ENCODE data around the gene COL8A2. TPM values are rescaled to one million over a fixed set of nuclear protein-coding genes. Genes with fewer than 3 reads are reported as not detected.
A peak's percentile ranks its signal among the peaks of the same experiment; 100 is the strongest.
"Not testable (repeated sequence)": the region's sequence is repeated elsewhere in the genome, so short reads cannot be mapped to it uniquely, and the experiment has no call there.

COL8A2 gene
- total and polyA plus RNA-seq, 2 experiments from 2014 or later = 3.2 to 30.5 TPM

DNA sequence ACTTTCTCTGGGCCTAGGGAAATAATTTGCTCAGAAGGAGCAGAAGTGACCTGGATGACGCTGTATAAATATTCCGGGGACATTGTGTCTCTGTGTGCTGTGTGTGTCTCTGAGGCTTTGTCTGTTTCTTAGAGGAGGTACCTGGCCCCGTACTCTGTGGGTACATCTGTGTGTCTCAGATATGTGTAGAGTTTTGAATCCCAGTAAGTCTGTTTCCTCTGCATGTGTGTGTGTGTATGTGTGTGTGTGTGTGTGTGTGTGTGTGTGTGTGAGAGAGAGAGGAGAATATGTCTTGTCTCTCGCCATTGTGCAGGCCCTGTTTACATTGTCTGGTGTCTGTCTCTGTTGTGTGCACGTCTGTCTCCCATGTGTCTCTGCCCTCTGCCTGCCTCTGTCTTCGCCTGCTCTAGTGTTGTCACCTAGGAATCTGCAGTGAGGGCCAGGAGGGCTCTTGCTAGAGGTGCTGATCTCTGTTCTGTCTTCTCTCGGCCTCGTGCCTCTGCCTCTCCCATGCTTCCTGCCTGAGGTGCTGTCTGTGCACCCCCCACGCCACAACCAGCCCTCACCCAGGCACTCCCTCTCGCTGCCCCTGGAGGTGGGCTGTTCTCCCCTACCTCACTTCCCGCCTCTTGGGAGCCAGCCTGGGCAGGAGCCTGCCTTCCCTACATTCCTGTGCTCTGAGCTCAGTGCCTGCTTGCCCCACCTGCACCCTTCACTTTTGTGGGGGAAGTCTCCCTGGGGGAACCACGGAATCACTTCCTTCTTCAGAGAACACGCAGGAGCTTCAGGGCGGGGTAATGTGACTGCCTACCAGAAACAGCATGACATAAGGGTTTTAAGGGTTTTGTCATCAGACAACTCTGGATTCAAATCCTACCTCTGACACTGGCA lies 36.9 kb upstream of the COL8A2 start:
- Histone ChIP-seq H3K4me2 (ENCODE audit: unreplicated experiment) (peak overlapping the region; percentile 75), H2AFZ (no peak overlapping the region), H3F3A (ENCODE audit: insufficient read depth) (peaks cover 52% of the 10 kb centered on the region), H3K36me3 (ENCODE audit: low read depth) (0 out of 2 replicates have a peak, but pooled peaks cover 2% of the 10 kb centered on the region), H3K27ac (peak overlapping the region; percentile 95), H3K79me2 (ENCODE audit: insufficient read depth) (peaks cover 100% of the 10 kb centered on the region), H3K4me3 (peak overlapping the region; percentile 70), H3K9me3 (ENCODE audit: low read depth) (no peaks in the 10 kb centered on the region), H3K9ac (peak overlapping the region; percentile 80), H3K9me2 (ENCODE audit: insufficient read depth) (no peaks in the 10 kb centered on the region), H4K20me1 (ENCODE audit: insufficient read depth) (peaks cover 14% of the 10 kb centered on the region), H3K4me1 (ENCODE audit: insufficient read depth) (peaks cover 79% of the 10 kb centered on the region), H3K27me3 (replicated peaks; ENCODE audit: insufficient read depth) (no peaks in the 10 kb centered on the region)
- 14 to 20% methylated on average over 14 of the region's 14 CpGs for WGBS, 2 experiments (ENCODE audit: low coverage in 1 of 2, low lambda C conversion rate in 2 of 2, missing lambda C conversion rate in 2 of 2)
- peak; percentile 62 for DNase-seq
- in situ Hi-C loops (cut with MboI) = no loop called here
- TF ChIP-seq EZH2 (IDR thresholded peaks at IDR 0.05; ENCODE audit: insufficient read depth, poor library complexity, severe bottlenecking) (no peak), EZH2phosphoT487 (IDR thresholded peaks at IDR 0.05; ENCODE audit: insufficient read depth, low read depth) (no peak)

DNA sequence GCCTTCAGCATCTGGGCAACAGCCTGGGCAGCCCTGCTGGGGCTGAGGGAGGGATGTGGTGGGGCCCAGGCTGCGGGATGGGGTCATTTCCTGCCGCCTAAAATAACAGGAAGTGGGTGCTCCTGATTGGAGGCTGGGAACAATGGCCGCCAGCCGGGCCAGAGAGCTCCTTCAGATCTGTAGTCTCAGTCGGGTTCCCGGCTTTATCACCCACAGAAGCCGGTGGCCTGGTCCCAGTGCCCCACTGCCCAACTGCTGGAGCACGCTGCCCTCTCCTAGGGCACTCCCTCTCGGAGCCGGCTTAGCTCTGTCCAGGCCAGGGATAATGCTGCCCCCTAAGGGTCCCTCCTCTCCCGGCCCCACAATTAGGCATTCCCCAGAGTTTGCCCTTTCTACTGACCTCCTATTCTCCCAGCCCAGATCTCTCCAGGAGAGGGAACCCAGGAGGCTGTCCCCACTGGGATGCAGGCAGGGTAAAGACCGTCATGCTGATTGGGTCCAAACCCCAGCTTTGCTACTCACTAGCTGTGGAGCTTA lies 36.0 kb upstream of the COL8A2 start:
- in situ Hi-C loops (cut with MboI) = no loop called here
- H3K4me2 ChIP-seq (ENCODE audit: unreplicated experiment) = peak overlapping the region; percentile 75
- DNase-seq = peak; percentile 83
- peak overlapping the region; percentile 35; the same call in 1 of the 2 replicates for H2AFZ ChIP-seq
- H3K27ac ChIP-seq = peak overlapping the region; percentile 95
- H3K4me3 ChIP-seq = peak overlapping the region; percentile 70
- H3K9me2 ChIP-seq (ENCODE audit: insufficient read depth) = no peaks in the 10 kb centered on the region
- 0 out of 2 replicates have a peak, but pooled peaks cover 2% of the 10 kb centered on the region for H3K36me3 ChIP-seq (ENCODE audit: low read depth)
- TF ChIP-seq EZH2phosphoT487 (IDR thresholded peaks at IDR 0.05; ENCODE audit: insufficient read depth, low read depth) = no peak
- no peak for TF ChIP-seq EZH2 (IDR thresholded peaks at IDR 0.05; ENCODE audit: insufficient read depth, poor library complexity, severe bottlenecking)
- peaks cover 43% of the 10 kb centered on the region for H3F3A ChIP-seq (ENCODE audit: insufficient read depth)
- 1 to 3% methylated on average over 12 of the region's 12 CpGs for WGBS, 2 experiments (ENCODE audit: low coverage in 1 of 2, low lambda C conversion rate in 2 of 2, missing lambda C conversion rate in 2 of 2)
- no peaks in the 10 kb centered on the region for H3K9me3 ChIP-seq (ENCODE audit: low read depth)
- peaks cover 100% of the 10 kb centered on the region for H3K79me2 ChIP-seq (ENCODE audit: insufficient read depth)
- H3K9ac ChIP-seq = peak overlapping the region; percentile 80
- H3K4me1 ChIP-seq (ENCODE audit: insufficient read depth) = peaks cover 70% of the 10 kb centered on the region
- H3K27me3 ChIP-seq (replicated peaks; ENCODE audit: insufficient read depth) = no peaks in the 10 kb centered on the region
- peaks cover 14% of the 10 kb centered on the region for H4K20me1 ChIP-seq (ENCODE audit: insufficient read depth)

DNA sequence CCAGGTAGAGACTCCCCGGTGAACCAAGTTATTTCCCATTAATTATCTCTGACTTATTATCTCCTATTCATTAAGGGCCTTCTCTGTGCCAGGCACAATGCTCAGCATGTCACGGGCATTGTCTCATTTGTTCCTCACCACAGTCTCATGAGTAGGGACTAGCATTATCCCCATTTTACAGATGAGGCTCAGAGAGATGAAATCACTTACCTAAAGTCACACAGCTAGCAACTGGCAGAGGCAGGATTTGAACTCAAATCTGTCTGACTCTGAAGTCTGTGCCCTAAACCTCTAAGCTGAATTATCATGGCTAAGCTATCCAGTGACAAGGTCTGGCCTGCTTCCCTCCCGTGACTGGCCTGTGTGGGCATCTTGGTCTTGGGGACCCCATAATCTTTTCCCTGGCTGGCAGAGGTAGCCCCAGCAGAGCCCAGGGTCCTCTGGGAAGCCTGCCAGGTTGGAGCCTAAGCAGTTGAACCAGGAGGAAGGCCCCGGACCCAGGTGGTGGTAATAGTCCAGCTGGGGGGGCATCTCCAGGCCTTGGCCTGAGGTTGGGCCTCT lies 35.4 kb upstream of the COL8A2 start:
- H3F3A ChIP-seq (ENCODE audit: insufficient read depth) = peaks cover 40% of the 10 kb centered on the region
- no peaks in the 10 kb centered on the region for H3K9me3 ChIP-seq (ENCODE audit: low read depth)
- H3K79me2 ChIP-seq (ENCODE audit: insufficient read depth) = peaks cover 97% of the 10 kb centered on the region
- H4K20me1 ChIP-seq (ENCODE audit: insufficient read depth) = peaks cover 14% of the 10 kb centered on the region
- no peaks in the 10 kb centered on the region for H3K27me3 ChIP-seq (replicated peaks; ENCODE audit: insufficient read depth)
- peak overlapping the region; percentile 75 for H3K4me2 ChIP-seq (ENCODE audit: unreplicated experiment)
- peak overlapping the region; percentile 70 for H3K4me3 ChIP-seq
- H3K36me3 ChIP-seq (ENCODE audit: low read depth) = 0 out of 2 replicates have a peak, but pooled peaks cover 2% of the 10 kb centered on the region
- H3K4me1 ChIP-seq (ENCODE audit: insufficient read depth) = peaks cover 64% of the 10 kb centered on the region
- 24 to 37% methylated on average over 4 of the region's 4 CpGs for WGBS, 2 experiments (ENCODE audit: low coverage in 1 of 2, low lambda C conversion rate in 2 of 2, missing lambda C conversion rate in 2 of 2)
- TF ChIP-seq EZH2phosphoT487 (IDR thresholded peaks at IDR 0.05; ENCODE audit: insufficient read depth, low read depth) (no peak), EZH2 (IDR thresholded peaks at IDR 0.05; ENCODE audit: insufficient read depth, poor library complexity, severe bottlenecking) (no peak)
- no peak for DNase-seq
- no peak overlapping the region for H2AFZ ChIP-seq
- in situ Hi-C loops (cut with MboI) = no loop called here
- peak overlapping the region; percentile 95 for H3K27ac ChIP-seq
- no peaks in the 10 kb centered on the region for H3K9me2 ChIP-seq (ENCODE audit: insufficient read depth)
- peak overlapping the region; percentile 80 for H3K9ac ChIP-seq

DNA sequence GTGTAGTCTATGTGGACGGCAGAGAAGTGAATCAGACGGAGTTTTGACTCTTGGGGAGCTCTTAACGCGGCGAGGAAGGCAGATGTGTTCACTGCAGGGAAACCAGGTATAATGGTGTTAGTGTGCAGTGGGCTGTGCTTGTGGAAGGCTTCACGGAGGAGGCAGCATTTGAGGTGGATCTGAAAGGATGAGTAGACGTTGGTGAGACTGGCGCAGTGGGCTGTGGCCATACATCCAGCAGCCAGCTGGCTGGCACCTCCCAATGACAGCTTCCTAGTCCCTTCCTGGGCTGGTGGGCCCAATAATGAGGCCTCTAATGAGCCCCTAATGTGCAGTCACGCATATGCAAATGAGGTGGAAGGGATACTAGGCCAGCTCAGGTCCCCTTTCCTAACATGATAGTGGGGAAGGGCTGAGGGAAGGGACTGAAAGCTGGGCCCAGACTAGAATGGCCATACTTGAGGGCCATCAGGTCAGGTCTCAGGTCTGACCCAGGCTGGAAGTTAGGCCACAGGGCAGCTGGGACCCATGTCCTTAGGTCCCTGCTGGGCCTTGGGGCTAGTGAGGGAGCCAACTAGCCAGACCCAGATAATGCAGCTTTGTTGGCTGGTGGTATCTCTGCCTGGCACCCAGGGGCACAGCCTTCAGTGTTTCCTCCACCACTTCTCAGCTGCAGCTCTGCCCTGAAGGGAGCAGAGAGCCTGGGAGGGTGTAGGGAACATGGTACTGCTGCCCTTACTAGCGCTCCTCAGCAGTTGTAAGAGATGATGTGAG lies 34.8 kb upstream of the COL8A2 start:
- Histone ChIP-seq H3F3A (ENCODE audit: insufficient read depth) (peaks cover 36% of the 10 kb centered on the region), H3K4me2 (ENCODE audit: unreplicated experiment) (peak overlapping the region; percentile 75), H4K20me1 (ENCODE audit: insufficient read depth) (peaks cover 14% of the 10 kb centered on the region), H3K4me1 (ENCODE audit: insufficient read depth) (peaks cover 63% of the 10 kb centered on the region), H3K4me3 (peak overlapping the region; percentile 70), H3K9me2 (ENCODE audit: insufficient read depth) (no peaks in the 10 kb centered on the region), H2AFZ (no peak overlapping the region), H3K36me3 (ENCODE audit: low read depth) (0 out of 2 replicates have a peak, but pooled peaks cover 2% of the 10 kb centered on the region), H3K79me2 (ENCODE audit: insufficient read depth) (peaks cover 97% of the 10 kb centered on the region), H3K27ac (peak overlapping the region; percentile 95), H3K27me3 (replicated peaks; ENCODE audit: insufficient read depth) (no peaks in the 10 kb centered on the region), H3K9me3 (ENCODE audit: low read depth) (no peaks in the 10 kb centered on the region), H3K9ac (peak overlapping the region; percentile 80)
- WGBS, 2 experiments (ENCODE audit: low coverage in 1 of 2, low lambda C conversion rate in 2 of 2, missing lambda C conversion rate in 2 of 2) = 52 to 55% methylated on average over 10 of the region's 10 CpGs
- TF ChIP-seq EZH2 (IDR thresholded peaks at IDR 0.05; ENCODE audit: insufficient read depth, poor library complexity, severe bottlenecking) = no peak
- no peak for TF ChIP-seq EZH2phosphoT487 (IDR thresholded peaks at IDR 0.05; ENCODE audit: insufficient read depth, low read depth)
- in situ Hi-C loops (cut with MboI) = no loop called here
- DNase-seq = no peak

DNA sequence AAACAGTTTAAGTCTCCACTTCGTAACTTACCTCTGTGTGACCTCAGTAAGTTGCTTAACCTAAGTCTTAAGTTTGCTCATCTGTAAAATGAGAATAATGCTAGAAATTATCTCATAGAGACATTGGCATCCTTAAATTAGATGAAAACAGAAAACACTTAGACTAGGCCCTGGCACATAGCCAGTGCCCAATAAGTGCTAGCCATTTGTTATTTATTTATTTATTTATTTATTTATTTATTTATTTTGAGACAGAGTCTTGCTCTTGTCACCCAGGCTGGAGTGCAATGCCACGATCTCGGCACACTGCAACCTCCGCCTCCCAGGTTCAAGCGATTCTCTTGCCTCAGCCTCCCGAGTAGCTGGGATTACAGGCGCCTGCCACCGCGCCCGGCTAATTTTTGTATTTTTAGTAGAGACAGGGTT lies 33.8 kb upstream of the COL8A2 start:
- H3K27me3 ChIP-seq (replicated peaks; ENCODE audit: insufficient read depth); H3K36me3 ChIP-seq (ENCODE audit: low read depth); H3K9me3 ChIP-seq (ENCODE audit: low read depth); H4K20me1 ChIP-seq (ENCODE audit: insufficient read depth); H2AFZ ChIP-seq; in situ Hi-C loops (cut with MboI); H3K9me2 ChIP-seq (ENCODE audit: insufficient read depth): not testable (repeated sequence)
- peaks cover 59% of the 10 kb centered on the region for H3K4me1 ChIP-seq (ENCODE audit: insufficient read depth)
- H3K4me3 ChIP-seq = peak overlapping the region; percentile 93
- peak; percentile 46 for DNase-seq
- peak overlapping the region; percentile 76 for H3K4me2 ChIP-seq (ENCODE audit: unreplicated experiment)
- peaks cover 27% of the 10 kb centered on the region for H3F3A ChIP-seq (ENCODE audit: insufficient read depth)
- 88 to 89% methylated on average over 10 of the region's 10 CpGs for WGBS, 2 experiments (ENCODE audit: low coverage in 1 of 2, low lambda C conversion rate in 2 of 2, missing lambda C conversion rate in 2 of 2)
- H3K79me2 ChIP-seq (ENCODE audit: insufficient read depth) = peaks cover 89% of the 10 kb centered on the region
- H3K27ac ChIP-seq = 0 out of 2 replicates have a peak overlapping the region, but pooled peaks have one; percentile 89
- peak overlapping the region; percentile 100 for H3K9ac ChIP-seq
